ENCODE results near the gene TMEM106C. TPM values are rescaled to one million over a fixed set of nuclear protein-coding genes. Genes with fewer than 3 reads are reported as not detected.

Gene TMEM106C
- total and polyA plus RNA-seq, 2 of the 13 experiments (the other 11 are each of a cell fraction or from before 2014, with no cell fraction given) = 132 to 192 TPM

GRCh38 chr12:47982770-47983169, 19.4 kb downstream of the TMEM106C start:
- POLR2A ChIA-PET = no interaction called here
- H3K79me2 ChIP-seq (ENCODE audit: insufficient read depth, low read length) = no peaks in the 10 kb centered on the region
- 60% methylated on average over 11 of the region's 11 CpGs for WGBS (ENCODE audit: low lambda C conversion rate)

More at GRCh38 chr12:47982770-47983169, 19.4 kb downstream of the TMEM106C start:
- in situ Hi-C loops (cut with HindIII; ENCODE audit: extremely low pct_ligation_motif_present, low pct_unique_long_range_greater_than_20kb) (no loop called here), intact Hi-C loops (cut with micrococcal nuclease; ENCODE audit: unreplicated experiment) (no loop called here)
- Histone ChIP-seq H3K4me3 (replicated peaks in 1 of 3; ENCODE audit: insufficient read depth in 1 of 3, low read depth in 2 of 3, low read length in 3 of 3) (no peak overlapping the region), H3K27ac (ENCODE audit: extremely low read length, insufficient read depth, low read length) (no peak overlapping the region), H3K27me3 (ENCODE audit: control insufficient read depth in 1 of 2, insufficient read depth in 2 of 2, low read length in 2 of 2) (peaks cover 0 to 4% of the 10 kb centered on the region in 2 experiments; a peak in 1 of 5 replicates), H2AFZ (ENCODE audit: low read length) (no peak overlapping the region), H3K9me3 (ENCODE audit: low read length) (no peaks in the 10 kb centered on the region), H3K4me2 (ENCODE audit: low read depth, low read length) (no peak overlapping the region), H3K36me3 (replicated peaks in 1 of 2; ENCODE audit: control insufficient read depth in 1 of 2, insufficient read depth in 2 of 2, low read length in 2 of 2) (no peaks in the 10 kb centered on the region), H4K20me1 (ENCODE audit: insufficient read depth, low read length) (no peaks in the 10 kb centered on the region), H3K9ac (ENCODE audit: insufficient read depth, low read depth, low read length) (no peak overlapping the region), H3K4me1 (ENCODE audit: insufficient read depth, low read length) (peaks cover 13% of the 10 kb centered on the region)
- CTCF ChIA-PET (ENCODE audit: low intra/inter-chr PET ratio, low total read pairs) = no interaction called here
- no TSS peak for BruUV-seq (replicated peaks)
- no peak for FAIRE-seq
- no peak for DNase-seq (ENCODE audit: low spot score)
- ATAC-seq = no peak
- no peak for TF ChIP-seq ZNF768 (CRISPR knock-in tag; IDR thresholded peaks at IDR 0.05)
- TF ChIP-seq ZNF562 (CRISPR knock-in tag; IDR thresholded peaks at IDR 0.05; ENCODE audit: borderline replicate concordance) = no peak
- TF ChIP-seq NFIC (IDR thresholded peaks at IDR 0.05; ENCODE audit: low read length) = no peak
- no peak for TF ChIP-seq ZNF678 (CRISPR knock-in tag; IDR thresholded peaks at IDR 0.05)
- TF ChIP-seq E2F2 (CRISPR knock-in tag; IDR thresholded peaks at IDR 0.05; ENCODE audit: borderline replicate concordance) = no peak
- TF ChIP-seq ZBTB44 (CRISPR knock-in tag; IDR thresholded peaks at IDR 0.05) = no peak
- TF ChIP-seq SOX13 (IDR thresholded peaks at IDR 0.05) = no peak
- TF ChIP-seq SOX13 (CRISPR knock-in tag; conservative IDR thresholded peaks at IDR 0.05 in 1 of 2, IDR thresholded peaks at IDR 0.05 in 1 of 2) = no peak

All from HepG2 (cell line).